ENCODE results near the gene MYD88.

MYD88 gene

GRCh38 chr3:38112378-38112761 lies 26.1 kb upstream of the MYD88 start:
- no peak for DNase-seq

- DNase-seq = no peak
These were observed 24.2 kb upstream of the MYD88 start for GRCh38 chr3:38114052-38114874.

GRCh38 chr3:38114875-38115644 lies 23.4 kb upstream of the MYD88 start:
- DNase-seq = no peak

- DNase-seq = no peak
These were observed 22.6 kb upstream of the MYD88 start for GRCh38 chr3:38115645-38116427.

- DNase-seq = no peak
These were observed 21.8 kb upstream of the MYD88 start for GRCh38 chr3:38116471-38117162.

GRCh38 chr3:38117163-38117716 lies 21.2 kb upstream of the MYD88 start:
- no peak for DNase-seq

GRCh38 chr3:38117748-38118420 lies 20.6 kb upstream of the MYD88 start:
- DNase-seq = peak; percentile 46

- DNase-seq = no peak
These were observed 19.8 kb upstream of the MYD88 start for GRCh38 chr3:38118421-38119247.

GRCh38 chr3:38119248-38119544 lies 19.3 kb upstream of the MYD88 start:
- no peak for DNase-seq

- DNase-seq = no peak
These were observed 18.4 kb upstream of the MYD88 start for GRCh38 chr3:38119821-38120692.

- DNase-seq = no peak
These were observed 17.6 kb upstream of the MYD88 start for GRCh38 chr3:38120693-38121450.

GRCh38 chr3:38121451-38121831 lies 17.0 kb upstream of the MYD88 start:
- DNase-seq = no peak

GRCh38 chr3:38121832-38122461 lies 16.5 kb upstream of the MYD88 start:
- no peak for DNase-seq

- DNase-seq = no peak
These were observed 15.7 kb upstream of the MYD88 start for GRCh38 chr3:38122712-38123290.

GRCh38 chr3:38124324-38125122 lies 13.9 kb upstream of the MYD88 start:
- no peak for DNase-seq

- no peak for DNase-seq
These were observed 12.9 kb upstream of the MYD88 start for GRCh38 chr3:38125305-38126120.

All from effector CD8-positive, alpha-beta T cell (primary cell).